GM23338 (cell line): ENCODE measurements around the gene LAD1. TPM values are rescaled to one million over a fixed set of nuclear protein-coding genes. Genes with fewer than 3 reads are reported as not detected.

Source experiments
- ATAC-seq: fragments of 200-7000 bp; cut with Tn5 transposase; 3 replicates; pipeline ENCODE4 v1.9.1; 2020
- DNase-seq: peaks from one replicate; pipeline ENCODE4 v3.0.0-alpha.2; 2015; ENCODE audit warnings: low spot score
- H2AFZ ChIP-seq: fragments of 200-600 bp; sonication (generic); 2 replicates; pipeline ENCODE4 v1.8.0; 2016; ENCODE audit warnings: antibody characterized with exemption, mild to moderate bottlenecking, moderate library complexity
- H3F3A ChIP-seq: fragments of 200-600 bp; sonication (generic); replicated peaks from 2 replicates; pipeline ENCODE4 v1.8.0; 2017; ENCODE audit warnings: antibody characterized with exemption, mixed run types, low read depth
- H3K27ac ChIP-seq: fragments of 200-600 bp; sonication (generic); 2 replicates; pipeline ENCODE4 v1.6.1; 2016; ENCODE audit warnings: low read depth
- H3K27me3 ChIP-seq: fragments of 200-600 bp; sonication (generic); 2 replicates; pipeline ENCODE4 v1.8.0; 2016; ENCODE audit warnings: mild to moderate bottlenecking, mixed run types, moderate library complexity; ENCODE audit not compliant: insufficient read depth
- H3K36me3 ChIP-seq: fragments of 200-600 bp; sonication (generic); 2 replicates; pipeline ENCODE4 v1.8.0; 2016; ENCODE audit warnings: mild to moderate bottlenecking; ENCODE audit not compliant: insufficient read depth
- H3K4me1 ChIP-seq: fragments of 200-600 bp; sonication (generic); 2 replicates; pipeline ENCODE4 v1.8.0; 2016; ENCODE audit warnings: mild to moderate bottlenecking, moderate library complexity; ENCODE audit not compliant: insufficient read depth
- H3K4me2 ChIP-seq: fragments of 200-600 bp; sonication (generic); 2 replicates; pipeline ENCODE4 v1.7.1; 2017; ENCODE audit warnings: mixed run types
- H3K4me3 ChIP-seq: fragments of 200-600 bp; sonication (generic); 2 replicates; pipeline ENCODE4 v1.6.1; 2016; ENCODE audit warnings: mixed run types
- H3K79me2 ChIP-seq: fragments of 200-600 bp; sonication (generic); replicated peaks from 2 replicates; pipeline ENCODE4 v1.8.0; 2017; ENCODE audit warnings: mild to moderate bottlenecking; ENCODE audit not compliant: insufficient read depth
- H3K9me2 ChIP-seq: fragments of 200-600 bp; sonication (generic); 2 replicates; pipeline ENCODE4 v1.8.0; 2017; ENCODE audit not compliant: insufficient read depth
- H4K20me1 ChIP-seq: fragments of 200-600 bp; sonication (generic); replicated peaks from 2 replicates; pipeline ENCODE4 v1.8.0; 2017; ENCODE audit warnings: mild to moderate bottlenecking; ENCODE audit not compliant: insufficient read depth
- H3K27ac Mint-ChIP-seq: 2 replicates; pipeline ENCODE4 v1.8.0; 2020; ENCODE audit warnings: inconsistent platforms, mild to moderate bottlenecking, moderate library complexity, mixed read lengths
- H3K27me3 Mint-ChIP-seq: 3 replicates; pipeline ENCODE4 v1.8.0; 2022; ENCODE audit warnings: low read depth, mild to moderate bottlenecking, moderate library complexity, mixed read lengths, inconsistent platforms; ENCODE audit not compliant: insufficient read depth, poor library complexity
- H3K36me3 Mint-ChIP-seq: 3 replicates; pipeline ENCODE4 v1.8.0; 2021; ENCODE audit warnings: low read depth, mild to moderate bottlenecking, inconsistent platforms, moderate library complexity, mixed read lengths
- H3K4me1 Mint-ChIP-seq: 3 replicates; pipeline ENCODE4 v1.8.0; 2020; ENCODE audit warnings: mild to moderate bottlenecking, inconsistent platforms, mixed read lengths
- H3K4me3 Mint-ChIP-seq: 3 replicates; pipeline ENCODE4 v1.8.0; 2021; ENCODE audit warnings: moderate library complexity, mild to moderate bottlenecking, inconsistent platforms, mixed read lengths
- H3K9me3 Mint-ChIP-seq: 3 replicates; pipeline ENCODE4 v1.8.0; 2020; ENCODE audit warnings: moderate library complexity, mild to moderate bottlenecking, inconsistent platforms, mixed read lengths
- CREB1 ChIP-seq: fragments of 250-450 bp; sonication (Bioruptor Pico); IDR thresholded peaks from 2 replicates; pipeline ENCODE4 v1.5.0; 2020; ENCODE audit warnings: low read depth, mild to moderate bottlenecking, moderate library complexity
- CTCF ChIP-seq, 2 experiments: fragments of 200-600 bp in 1 of 2; sonication (generic) in 1 of 2; conservative IDR thresholded peaks; 2 replicates each; pipeline versions ENCODE4 v1.5.1 to v1.6.1; 2016 to 2017; ENCODE audit warnings: antibody characterized with exemption in 2 of 2, low read depth in 2 of 2, mild to moderate bottlenecking in 2 of 2, moderate library complexity in 1 of 2
- ETS1 ChIP-seq: IDR thresholded peaks from 2 replicates; pipeline ENCODE4 v1.6.1; 2016; ENCODE audit warnings: antibody characterized with exemption
- EZH2 ChIP-seq: fragments of 200-600 bp; sonication (generic); IDR thresholded peaks from one replicate; pipeline ENCODE4 v1.8.0; 2017; ENCODE audit warnings: antibody characterized with exemption, mild to moderate bottlenecking, low read depth; ENCODE audit not compliant: unreplicated experiment
- EZH2phosphoT487 ChIP-seq: fragments of 200-600 bp; sonication (generic); IDR thresholded peaks from one replicate; pipeline ENCODE4 v1.8.1; 2018; ENCODE audit warnings: antibody characterized with exemption; ENCODE audit not compliant: unreplicated experiment
- JUNB ChIP-seq: IDR thresholded peaks from one replicate; pipeline ENCODE4 v1.6.1; 2016; ENCODE audit warnings: antibody characterized with exemption; ENCODE audit not compliant: unreplicated experiment
- NANOG ChIP-seq: IDR thresholded peaks from 2 replicates; pipeline ENCODE4 v1.6.1; 2016; ENCODE audit warnings: antibody characterized with exemption, borderline replicate concordance
- POLR2AphosphoS5 ChIP-seq: IDR thresholded peaks from 2 replicates; pipeline ENCODE4 v1.6.1; 2016; ENCODE audit warnings: antibody characterized with exemption, low read depth
- REST ChIP-seq: IDR thresholded peaks from one replicate; pipeline ENCODE4 v1.6.1; 2018; ENCODE audit warnings: antibody characterized with exemption; ENCODE audit not compliant: unreplicated experiment
- STAT1 ChIP-seq: IDR thresholded peaks from one replicate; pipeline ENCODE4 v1.6.1; 2016; ENCODE audit warnings: antibody characterized with exemption; ENCODE audit not compliant: unreplicated experiment
- ZNF114 ChIP-seq: fragments of 250-450 bp; sonication (Bioruptor Pico); IDR thresholded peaks from 2 replicates; pipeline ENCODE4 v1.5.0; 2020; ENCODE audit warnings: mild to moderate bottlenecking, moderate library complexity
- ZNF331 ChIP-seq: fragments of 250-450 bp; sonication (Bioruptor Pico); IDR thresholded peaks from 2 replicates; pipeline ENCODE4 v1.5.0; 2020; ENCODE audit warnings: low read depth, mild to moderate bottlenecking, moderate library complexity
- ZNF462 ChIP-seq: fragments of 250-450 bp; sonication (Bioruptor Pico); IDR thresholded peaks from 2 replicates; pipeline ENCODE4 v1.5.0; 2020; ENCODE audit warnings: mild to moderate bottlenecking, moderate library complexity
- polyA plus RNA-seq: library from polyadenylated mRNA; unstranded; fragments of >200 nt; fragmentation: Nextera tagmentation; extraction: Ambion mirVana; gene quantifications from 2 replicates; pipeline ENCODE4 v1.2.1, GENCODE V29; 2016
- total RNA-seq: library from RNA; depleted of rRNA; stranded (reverse); fragments of >200 nt; shearing (Covaris generic); gene quantifications from 2 replicates; pipeline ENCODE4 v1.2.3, GENCODE V29; 2014

The LAD1 gene
- total and polyA plus RNA-seq, 2 experiments from 2014 or later: 17.6 to 18.9 TPM

- no peaks in the 10 kb centered on the region for H3F3A ChIP-seq
- ATAC-seq (no peak), DNase-seq (no peak)
- H3K27ac ChIP-seq: no peak overlapping the region
- H3K27me3 Mint-ChIP-seq: peaks cover 7% of the 10 kb centered on the region
- peaks cover 7% of the 10 kb centered on the region; the same call in 2 of the 3 replicates for H3K9me3 Mint-ChIP-seq
- no peaks in the 10 kb centered on the region for H3K36me3 ChIP-seq
- no peaks in the 10 kb centered on the region for H3K4me1 ChIP-seq
- H4K20me1 ChIP-seq: no peaks in the 10 kb centered on the region
- no peak overlapping the region for H3K4me2 ChIP-seq
- H3K9me2 ChIP-seq: no peaks in the 10 kb centered on the region
- no peak overlapping the region for H3K4me3 ChIP-seq
- H3K4me3 Mint-ChIP-seq: no peak overlapping the region
- H3K79me2 ChIP-seq: no peaks in the 10 kb centered on the region
- peaks cover 15% of the 10 kb centered on the region for H3K4me1 Mint-ChIP-seq
- H3K27ac Mint-ChIP-seq: no peak overlapping the region
- no peaks in the 10 kb centered on the region for H3K27me3 ChIP-seq
- no peak overlapping the region for H2AFZ ChIP-seq
- TF ChIP-seq ETS1: no peak
- no peak for TF ChIP-seq STAT1
- TF ChIP-seq ZNF331: no peak
- no peak for TF ChIP-seq CTCF (conservative IDR thresholded peaks at IDR 0.05; ENCODE audit: low read depth in 2 of 2)
- no peak for TF ChIP-seq NANOG
- TF ChIP-seq CREB1: no peak
- no peak for TF ChIP-seq EZH2
- no peak for TF ChIP-seq ZNF462 (CRISPR knock-in tag)
- no peak for TF ChIP-seq POLR2AphosphoS5
- TF ChIP-seq EZH2phosphoT487: no peak
- TF ChIP-seq JUNB: no peak
- TF ChIP-seq ZNF114 (CRISPR knock-in tag): no peak
- TF ChIP-seq REST: no peak
- no peaks in the 10 kb centered on the region for H3K36me3 Mint-ChIP-seq
Observed at GRCh38 chr1:201418461-201418860, 19.3 kb upstream of the LAD1 start.
